Activated naive CD8-positive, alpha-beta T cell treated with anti-CD3 and anti-CD28 coated beads for 36 hours (primary cell): ENCODE measurements around the gene QSOX2. TPM values are rescaled to one million over a fixed set of nuclear protein-coding genes. Genes with fewer than 3 reads are reported as not detected.

ENCODE experiments used
- DNase-seq: peaks from one replicate; pipeline ENCODE4 v3.0.0; 2021
- H3K27ac Mint-ChIP-seq: one replicate; pipeline ENCODE4 v1.8.0; 2022; ENCODE audit warnings: mild to moderate bottlenecking, moderate library complexity, mixed read lengths
- H3K27me3 Mint-ChIP-seq: one replicate; pipeline ENCODE4 v1.8.0; 2022; ENCODE audit warnings: mild to moderate bottlenecking, mixed read lengths
- H3K36me3 Mint-ChIP-seq: one replicate; pipeline ENCODE4 v1.8.0; 2021; ENCODE audit warnings: mild to moderate bottlenecking, mixed read lengths
- H3K4me1 Mint-ChIP-seq: one replicate; pipeline ENCODE4 v1.8.0; 2021; ENCODE audit warnings: mixed read lengths
- H3K4me3 Mint-ChIP-seq: one replicate; pipeline ENCODE4 v1.8.0; 2022; ENCODE audit warnings: mild to moderate bottlenecking, moderate library complexity, mixed read lengths
- H3K9me3 Mint-ChIP-seq: one replicate; pipeline ENCODE4 v1.8.0; 2022; ENCODE audit warnings: mixed read lengths
- total RNA-seq, 2 experiments: library from RNA; stranded (reverse); gene quantifications; one replicate each; pipeline ENCODE4 v1.2.3, GENCODE V29; 2021

The QSOX2 gene
- total RNA-seq, 2 experiments from 2014 or later: 17.0 to 18.3 TPM

DNA sequence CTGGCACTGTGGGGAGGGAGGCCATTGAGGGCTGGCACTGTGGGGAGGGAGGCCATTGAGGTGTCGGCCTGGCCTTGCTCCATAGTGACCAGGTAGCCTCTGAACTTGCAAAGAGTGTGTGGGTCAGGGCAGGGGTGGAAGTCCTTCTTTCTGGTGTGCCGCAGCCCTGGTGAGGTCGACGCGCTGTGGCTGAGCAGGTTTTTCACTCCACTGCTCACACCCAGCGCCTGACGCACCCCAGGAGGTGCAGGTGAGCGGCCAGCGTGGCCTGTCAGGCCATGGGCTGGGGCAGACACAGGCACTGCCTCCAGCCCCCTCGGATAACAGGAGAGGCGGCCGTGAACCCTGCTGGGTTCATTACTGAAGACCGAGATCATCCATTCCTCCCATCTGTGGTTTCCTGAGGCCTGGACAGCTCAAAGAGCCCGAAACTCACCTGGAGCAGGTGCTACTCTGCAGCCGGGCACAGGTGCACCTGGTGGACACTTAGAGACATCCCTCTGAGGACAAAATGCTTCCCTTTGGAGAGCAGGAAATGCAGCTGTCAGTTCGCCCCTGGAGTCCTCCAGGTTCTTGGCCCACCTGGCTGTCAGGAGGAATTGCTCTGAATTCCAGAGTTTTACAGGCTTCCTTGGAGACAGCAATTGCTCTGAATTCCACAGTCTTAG is 73.1 kb downstream of the QSOX2 start:
- Mint-ChIP-seq H3K27ac (no peak overlapping the region), H3K27me3 (peaks cover 4% of the 10 kb centered on the region), H3K36me3 (no peaks in the 10 kb centered on the region), H3K4me3 (no peak overlapping the region), H3K4me1 (no peaks in the 10 kb centered on the region), H3K9me3 (no peaks in the 10 kb centered on the region)
- DNase-seq: no peak

DNA sequence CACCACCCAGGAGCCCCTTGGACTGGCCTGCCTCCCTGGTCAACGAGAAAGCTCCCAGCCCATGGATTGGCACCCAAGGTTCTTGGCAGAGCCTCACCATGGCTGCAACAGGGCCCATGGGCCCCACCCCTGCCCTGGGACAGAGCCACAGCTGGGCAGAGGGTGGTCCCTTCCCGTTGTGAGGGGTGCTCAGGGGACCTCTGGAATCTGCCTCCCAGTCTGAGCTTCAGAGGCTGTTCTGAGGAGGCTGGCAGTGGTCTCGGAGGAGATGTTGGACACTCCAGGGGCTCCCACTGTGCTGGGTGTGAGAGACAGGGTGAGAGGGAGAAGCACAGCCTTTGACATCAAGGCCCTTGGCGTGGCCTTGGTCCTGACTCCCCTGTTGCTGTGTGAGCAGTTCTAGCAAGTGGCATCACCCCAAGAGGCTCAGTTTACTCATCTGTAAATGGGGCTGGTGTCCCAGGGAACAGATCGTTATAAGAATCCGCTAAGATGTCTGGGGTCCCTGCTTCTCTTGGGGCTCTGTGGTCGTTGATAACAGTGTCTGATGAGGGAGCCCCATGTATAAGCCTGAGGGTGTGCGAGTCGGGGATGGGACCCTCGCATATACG is 73.7 kb downstream of the QSOX2 start:
- Mint-ChIP-seq H3K4me3 (no peak overlapping the region), H3K36me3 (no peaks in the 10 kb centered on the region), H3K27ac (no peak overlapping the region), H3K27me3 (peaks cover 4% of the 10 kb centered on the region), H3K4me1 (no peaks in the 10 kb centered on the region), H3K9me3 (no peaks in the 10 kb centered on the region)
- no peak for DNase-seq

DNA sequence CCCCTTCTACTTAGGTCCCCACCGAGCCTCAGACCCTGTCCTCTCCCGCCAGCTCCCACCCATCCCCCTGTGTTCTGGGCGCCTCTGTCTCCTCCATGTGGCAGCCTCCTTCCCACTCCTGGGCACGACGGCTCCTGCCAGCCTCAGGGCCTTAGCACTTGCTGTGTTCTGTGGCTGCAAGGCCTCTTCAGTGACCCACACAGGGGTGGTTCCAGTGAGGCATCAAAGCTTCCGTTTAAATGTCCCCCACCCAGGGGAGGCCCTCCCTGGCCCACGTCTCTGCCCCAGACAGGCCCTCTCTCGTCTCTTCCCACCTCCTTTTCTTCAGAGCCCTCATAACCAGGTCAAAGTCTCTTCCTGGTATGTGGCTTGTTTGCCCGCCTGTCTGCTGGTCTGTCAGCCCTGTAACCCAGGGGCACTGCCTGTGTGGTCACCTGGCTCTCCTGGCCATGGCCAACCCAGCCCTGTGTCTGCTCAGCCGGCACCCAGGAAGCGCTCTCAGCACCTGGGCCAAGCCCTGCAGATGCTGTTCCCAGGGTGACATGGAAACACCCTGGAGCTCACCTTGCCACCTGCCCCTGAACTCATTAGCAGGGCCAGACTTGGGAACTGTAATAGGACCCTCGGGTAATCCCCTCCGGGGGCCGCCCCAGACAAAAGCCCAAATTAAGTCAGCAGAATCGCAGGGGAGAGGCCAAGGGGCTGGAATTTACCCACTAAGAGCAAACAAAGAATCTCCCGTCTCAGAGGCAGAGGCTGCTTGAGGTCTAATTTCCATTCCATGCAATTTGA is 74.4 kb downstream of the QSOX2 start:
- no peak for DNase-seq
- H3K27ac Mint-ChIP-seq: no peak overlapping the region
- no peaks in the 10 kb centered on the region for H3K9me3 Mint-ChIP-seq
- no peak overlapping the region for H3K4me3 Mint-ChIP-seq
- no peaks in the 10 kb centered on the region for H3K36me3 Mint-ChIP-seq
- H3K27me3 Mint-ChIP-seq: peaks cover 4% of the 10 kb centered on the region
- H3K4me1 Mint-ChIP-seq: no peaks in the 10 kb centered on the region

DNA sequence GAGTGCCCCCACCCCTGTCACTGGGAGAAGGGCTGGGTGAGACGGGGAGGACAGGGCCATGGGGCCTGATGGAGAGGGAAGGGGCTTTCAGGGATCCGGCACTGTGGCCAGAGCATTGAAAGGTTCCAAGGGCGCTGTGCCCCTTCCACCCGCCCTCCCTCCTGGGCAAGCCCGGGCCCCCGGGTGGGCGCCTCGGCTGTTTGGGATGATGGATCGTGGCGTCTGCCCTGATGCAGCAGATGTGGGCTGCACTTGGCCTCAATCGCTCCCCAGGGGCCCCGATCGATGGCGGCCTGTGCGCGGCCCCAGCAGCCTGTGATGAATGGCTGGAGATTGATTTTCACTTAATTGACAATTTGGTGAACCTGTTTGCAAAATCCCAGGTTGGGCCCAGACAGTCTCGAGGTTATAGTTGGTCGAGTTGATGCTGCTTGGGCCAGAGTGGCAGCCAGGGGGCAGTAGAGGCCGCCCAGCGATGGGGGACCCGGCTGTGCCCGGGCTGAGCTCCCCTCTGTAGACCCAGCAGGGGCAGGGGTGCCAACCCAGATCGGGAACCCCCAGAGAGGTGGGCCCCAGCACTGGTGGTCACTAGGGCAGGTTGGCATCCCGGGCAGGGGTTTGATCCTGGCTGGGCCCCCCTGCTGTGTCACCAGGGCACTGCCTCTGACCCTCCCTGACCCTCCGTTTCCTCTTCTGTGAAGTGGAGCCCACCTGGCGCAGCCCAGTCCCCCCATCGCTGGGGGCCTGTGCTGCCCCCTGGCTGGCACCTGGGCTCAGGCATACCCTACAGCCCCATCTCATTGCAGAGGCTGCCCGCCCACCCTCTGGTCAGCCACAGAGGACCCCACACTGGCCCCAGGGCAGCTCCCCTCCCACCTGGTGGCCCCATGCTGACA is 75.4 kb downstream of the QSOX2 start:
- no peak overlapping the region for H3K4me3 Mint-ChIP-seq
- no peaks in the 10 kb centered on the region for H3K4me1 Mint-ChIP-seq
- no peaks in the 10 kb centered on the region for H3K36me3 Mint-ChIP-seq
- DNase-seq: peak; percentile 58
- H3K27ac Mint-ChIP-seq: no peak overlapping the region
- no peaks in the 10 kb centered on the region for H3K9me3 Mint-ChIP-seq
- H3K27me3 Mint-ChIP-seq: peaks cover 4% of the 10 kb centered on the region

DNA sequence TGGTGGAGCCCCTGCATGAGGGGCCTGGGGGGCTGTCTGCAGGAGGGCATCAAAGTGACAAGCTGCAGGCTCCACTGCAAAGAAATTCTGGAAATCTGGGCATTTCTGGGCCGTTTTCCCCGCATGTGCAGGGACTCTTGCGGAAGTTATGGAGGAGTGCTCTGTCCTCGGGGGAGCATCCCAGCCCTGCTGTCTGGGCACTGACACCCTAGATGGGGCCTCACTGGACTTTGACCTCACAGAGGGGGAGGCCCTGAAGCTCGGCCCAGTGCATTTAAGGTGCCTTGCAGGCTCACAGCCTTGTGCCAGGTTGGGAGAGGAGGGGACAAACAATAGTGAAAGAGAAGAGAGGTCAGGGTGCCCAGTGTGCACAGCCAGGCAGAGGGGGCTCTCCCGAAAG is 76.1 kb downstream of the QSOX2 start:
- no peaks in the 10 kb centered on the region for H3K9me3 Mint-ChIP-seq
- no peak overlapping the region for H3K4me3 Mint-ChIP-seq
- no peaks in the 10 kb centered on the region for H3K36me3 Mint-ChIP-seq
- H3K27ac Mint-ChIP-seq: no peak overlapping the region
- no peaks in the 10 kb centered on the region for H3K4me1 Mint-ChIP-seq
- DNase-seq: no peak
- peaks cover 4% of the 10 kb centered on the region for H3K27me3 Mint-ChIP-seq

DNA sequence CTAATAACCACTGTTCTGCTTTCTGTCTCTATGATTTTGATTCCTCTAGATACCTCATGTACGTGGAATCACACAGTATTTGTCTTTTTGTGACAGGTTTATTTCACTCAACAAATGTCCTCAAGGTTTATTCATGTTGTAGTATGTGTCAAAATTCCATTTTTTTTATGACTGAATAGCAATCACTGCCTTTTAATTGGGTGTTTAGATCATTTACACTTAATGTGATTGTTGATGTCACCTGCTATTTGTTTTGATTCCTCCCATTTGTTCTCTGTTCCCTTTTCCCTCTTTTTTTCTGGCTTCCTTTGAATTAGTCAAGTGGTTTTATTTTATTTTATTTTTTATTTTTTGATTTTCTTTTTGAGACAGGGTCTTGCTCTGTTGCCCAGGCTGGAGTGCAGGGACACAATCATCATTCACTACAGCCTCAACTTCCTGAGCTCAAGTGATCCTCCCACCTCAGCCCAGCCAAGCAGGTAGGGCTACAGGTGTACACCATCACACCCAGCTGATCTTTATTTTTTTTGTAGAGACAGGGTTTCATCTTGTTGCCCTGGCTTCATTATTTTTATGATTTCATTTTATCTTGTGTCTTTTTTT is 82.3 kb downstream of the QSOX2 start:
- Mint-ChIP-seq H3K27ac (no peak overlapping the region), H3K36me3 (no peaks in the 10 kb centered on the region), H3K4me3 (no peak overlapping the region), H3K27me3 (no peaks in the 10 kb centered on the region), H3K9me3 (peaks cover 2% of the 10 kb centered on the region), H3K4me1 (no peaks in the 10 kb centered on the region)
- DNase-seq: no peak

DNA sequence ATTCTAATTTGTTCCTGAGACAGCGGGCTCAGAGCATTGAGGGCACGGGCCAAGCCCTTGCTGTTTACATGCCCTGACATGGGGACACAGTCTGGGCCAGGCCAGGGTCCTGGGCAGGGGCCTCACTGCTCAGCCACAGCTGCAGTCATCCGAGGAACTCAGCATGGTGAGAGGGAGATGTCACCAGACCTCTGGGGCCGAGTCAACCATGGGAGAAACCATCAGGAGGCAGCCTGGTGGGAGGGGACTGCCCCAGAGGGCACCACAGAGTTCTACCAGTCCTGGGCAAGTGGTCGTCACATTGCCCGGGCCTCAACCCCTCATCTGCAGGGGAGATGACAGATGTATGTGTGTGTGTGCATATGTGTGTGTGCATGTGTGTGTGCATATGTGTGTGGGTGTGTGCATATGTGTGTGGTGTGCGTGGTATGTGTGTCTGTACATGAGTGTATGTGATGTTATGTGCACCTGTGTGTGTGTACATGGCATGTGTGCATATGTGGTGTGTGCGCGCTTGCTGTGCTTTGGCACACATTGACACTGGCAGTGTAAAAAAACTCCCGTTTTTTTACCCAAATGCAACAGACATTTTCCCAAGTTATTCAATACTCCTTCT is 84.5 kb downstream of the QSOX2 start:
- no peak overlapping the region for H3K4me3 Mint-ChIP-seq
- H3K9me3 Mint-ChIP-seq: peaks cover 2% of the 10 kb centered on the region
- no peaks in the 10 kb centered on the region for H3K4me1 Mint-ChIP-seq
- no peaks in the 10 kb centered on the region for H3K27me3 Mint-ChIP-seq
- DNase-seq: no peak
- no peaks in the 10 kb centered on the region for H3K36me3 Mint-ChIP-seq
- no peak overlapping the region for H3K27ac Mint-ChIP-seq

DNA sequence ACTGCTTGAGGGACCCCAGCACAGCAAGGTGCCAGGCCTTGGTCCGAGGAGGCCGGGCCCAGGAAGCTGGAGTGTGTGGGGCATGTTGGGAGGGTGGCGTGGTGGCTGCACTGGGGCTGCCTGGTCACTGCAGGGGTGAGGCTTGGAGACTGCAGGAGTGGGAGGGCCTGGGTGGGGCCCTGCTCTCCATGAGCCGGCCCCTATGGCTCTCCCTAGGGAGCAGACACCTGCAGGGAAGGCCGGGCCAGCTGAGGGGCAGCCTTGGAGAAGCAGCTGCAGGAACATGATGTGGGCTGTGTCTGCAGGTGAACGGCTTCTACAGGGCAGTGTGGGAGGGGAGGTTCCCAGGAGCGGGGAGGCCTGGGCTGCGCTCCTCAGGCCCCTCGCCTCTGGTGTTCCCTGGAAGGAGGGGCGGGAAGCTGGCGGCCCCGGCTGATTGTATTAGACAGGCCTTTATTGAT is 85.2 kb downstream of the QSOX2 start:
- no peak overlapping the region for H3K4me3 Mint-ChIP-seq
- H3K27me3 Mint-ChIP-seq: peaks cover 3% of the 10 kb centered on the region
- no peak overlapping the region for H3K27ac Mint-ChIP-seq
- H3K36me3 Mint-ChIP-seq: no peaks in the 10 kb centered on the region
- DNase-seq: no peak
- no peaks in the 10 kb centered on the region for H3K4me1 Mint-ChIP-seq
- H3K9me3 Mint-ChIP-seq: peaks cover 2% of the 10 kb centered on the region

DNA sequence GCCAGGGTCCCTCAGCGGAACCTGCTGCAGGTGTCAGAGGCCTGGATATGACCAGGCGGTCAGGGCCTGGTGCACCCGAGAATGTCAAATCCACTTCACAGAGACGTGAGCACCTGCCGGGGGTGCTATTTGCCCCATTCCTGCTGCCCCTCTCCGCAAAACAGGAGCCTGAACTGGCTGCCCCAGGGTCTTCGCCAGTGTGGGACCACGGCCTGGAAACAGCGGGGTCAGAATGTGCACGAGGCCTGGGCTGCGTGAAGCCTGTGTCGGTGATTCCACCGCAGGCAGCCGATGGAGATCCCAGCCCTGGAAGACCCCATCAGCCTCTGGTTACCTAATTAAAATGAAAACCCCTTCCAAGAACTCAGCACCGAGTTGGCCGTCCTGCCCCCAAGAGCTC is 85.8 kb downstream of the QSOX2 start:
- Mint-ChIP-seq H3K4me1 (no peaks in the 10 kb centered on the region), H3K36me3 (no peaks in the 10 kb centered on the region), H3K27me3 (peaks cover 8% of the 10 kb centered on the region), H3K9me3 (peaks cover 2% of the 10 kb centered on the region), H3K27ac (no peak overlapping the region), H3K4me3 (no peak overlapping the region)
- no peak for DNase-seq

DNA sequence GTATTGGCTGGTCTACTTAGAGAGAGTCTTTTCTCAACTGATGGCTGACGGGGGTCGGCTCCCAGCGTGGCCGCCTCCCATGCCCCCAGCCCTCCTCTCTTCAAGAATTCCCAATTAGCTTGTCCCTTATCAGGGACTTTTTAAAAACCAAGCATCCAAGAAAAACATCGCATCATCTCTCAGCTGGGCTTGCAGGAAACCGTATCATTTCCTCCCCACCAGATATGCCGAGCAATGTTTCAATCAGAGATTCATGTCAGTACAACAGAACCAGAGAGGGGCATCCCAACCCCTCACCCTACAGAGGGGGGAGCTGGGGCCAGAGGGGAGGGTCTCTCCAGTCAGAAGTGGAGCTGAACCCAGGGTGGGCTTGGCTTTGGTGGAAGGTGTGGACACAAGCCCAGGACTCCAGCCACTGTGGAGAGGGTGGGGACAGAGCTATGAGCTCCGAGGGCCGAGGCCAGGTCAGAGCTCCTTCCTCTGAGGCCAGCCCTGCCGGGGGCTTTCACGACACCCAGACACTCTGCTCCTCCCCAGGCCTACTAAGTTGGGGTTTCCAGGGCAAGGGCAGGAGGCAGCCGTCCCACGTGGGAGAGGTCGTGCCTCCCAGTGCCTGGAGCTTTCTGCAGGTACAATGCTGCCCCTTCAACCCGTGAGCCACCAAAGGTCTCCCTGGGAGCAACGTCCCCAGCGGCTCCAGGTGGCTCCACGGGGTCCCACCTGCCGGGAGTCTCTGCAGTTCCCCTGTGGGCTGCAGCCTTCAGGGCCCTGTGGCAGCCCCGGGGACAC is 87.9 kb downstream of the QSOX2 start:
- H3K27me3 Mint-ChIP-seq: peaks cover 8% of the 10 kb centered on the region
- H3K4me3 Mint-ChIP-seq: no peak overlapping the region
- H3K4me1 Mint-ChIP-seq: no peaks in the 10 kb centered on the region
- no peak for DNase-seq
- no peaks in the 10 kb centered on the region for H3K36me3 Mint-ChIP-seq
- H3K27ac Mint-ChIP-seq: no peak overlapping the region
- no peaks in the 10 kb centered on the region for H3K9me3 Mint-ChIP-seq

Other genes starting within 250 kb of the QSOX2 start
- gene NACC2, start 150.5 kb downstream of the QSOX2 start, total RNA-seq: 1 to 10 TPM; 5.3 to 5.6 TPM
- 10 to 100 TPM; 27.2 to 28.7 TPM for gene TMEM250, start 126.9 kb downstream of the QSOX2 start, total RNA-seq
- not detected for gene LHX3, start 40.7 kb downstream of the QSOX2 start, total RNA-seq
- gene CCDC187, start 58.3 kb upstream of the QSOX2 start, total RNA-seq: not detected
- 10 to 100 TPM in 1 of 2 experiments, 1 to 10 TPM in 1; 9.1 to 11.0 TPM for gene GPSM1, start 81.7 kb upstream of the QSOX2 start, total RNA-seq
- gene DNLZ, start 117.9 kb upstream of the QSOX2 start, total RNA-seq: 10 to 100 TPM; 24.9 to 26.2 TPM
- 1 to 10 TPM; 1.5 to 1.8 TPM for gene CARD9, start 127.9 kb upstream of the QSOX2 start, total RNA-seq
- 10 to 100 TPM; 25.2 to 28.0 TPM for gene SNAPC4, start 154.4 kb upstream of the QSOX2 start, total RNA-seq
- 10 to 100 TPM; 55.4 to 58.2 TPM for gene ENTR1, start 164.8 kb upstream of the QSOX2 start, total RNA-seq
- 100 to 1,000 TPM; 124 to 130 TPM for gene PMPCA, start 164.8 kb upstream of the QSOX2 start, total RNA-seq
- 10 to 100 TPM; 10.9 to 12.1 TPM for gene INPP5E, start 194.0 kb upstream of the QSOX2 start, total RNA-seq
- 10 to 100 TPM; 69.4 to 71.2 TPM for gene SEC16A, start 237.2 kb upstream of the QSOX2 start, total RNA-seq